Adipocyte (in vitro differentiated cells): ENCODE data around the gene LCT.
A peak's percentile ranks its signal among the peaks of the same experiment; 100 is the strongest.
"Not testable (repeated sequence)": the region's sequence is repeated elsewhere in the genome, so short reads cannot be mapped to it uniquely, and the experiment has no call there.

Experiments used
- DNase-seq: peaks from one replicate; pipeline ENCODE4 v3.0.0-alpha.2; 2015; ENCODE audit warnings: low read depth
- H3K27me3 ChIP-seq: replicated peaks from 2 replicates; pipeline ENCODE4 v1.7.0; 2013; ENCODE audit warnings: mild to moderate bottlenecking, low read length, moderate library complexity; ENCODE audit not compliant: control insufficient read depth, insufficient read depth
- H3K36me3 ChIP-seq: 2 replicates; pipeline ENCODE4 v1.7.0; 2013; ENCODE audit warnings: low read length, mild to moderate bottlenecking, moderate library complexity; ENCODE audit not compliant: control insufficient read depth, insufficient read depth, severe bottlenecking
- H3K4me1 ChIP-seq: 2 replicates; pipeline ENCODE4 v1.7.0; 2013; ENCODE audit warnings: mild to moderate bottlenecking, low read length, moderate library complexity; ENCODE audit not compliant: control insufficient read depth, insufficient read depth
- H3K4me3 ChIP-seq: 2 replicates; pipeline ENCODE4 v1.7.0; 2013; ENCODE audit warnings: mild to moderate bottlenecking, low read length, moderate library complexity
- H3K9ac ChIP-seq: 2 replicates; pipeline ENCODE4 v1.7.0; 2013; ENCODE audit warnings: mild to moderate bottlenecking, low read length, moderate library complexity
- H3K9me3 ChIP-seq: 2 replicates; pipeline ENCODE4 v1.7.0; 2013; ENCODE audit warnings: mild to moderate bottlenecking, low read length, moderate library complexity; ENCODE audit not compliant: control insufficient read depth

The LCT gene

DNA sequence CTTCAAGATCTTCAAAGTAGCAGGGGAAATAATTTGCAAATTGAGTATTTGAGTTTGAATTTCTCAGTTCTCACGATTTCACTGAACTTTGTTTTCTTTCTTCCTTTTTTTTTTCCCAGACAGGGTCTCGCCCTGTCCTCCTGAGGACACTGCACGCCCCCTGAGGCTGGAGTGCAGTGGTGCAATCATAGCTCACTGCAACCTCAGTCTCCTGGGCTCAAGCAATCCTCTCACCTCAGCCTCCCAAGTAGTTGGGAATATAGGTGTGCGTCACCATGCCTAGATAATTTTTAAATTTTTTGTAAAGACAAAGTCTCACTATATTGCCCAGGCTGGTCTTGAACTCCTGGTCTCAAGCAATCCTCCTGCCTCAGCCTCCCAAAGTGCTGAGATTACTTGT is 41.3 kb downstream of the LCT start:
- H3K9me3 ChIP-seq, H3K36me3 ChIP-seq, H3K4me3 ChIP-seq, H3K9ac ChIP-seq, H3K4me1 ChIP-seq, DNase-seq, H3K27me3 ChIP-seq: not testable (repeated sequence)

DNA sequence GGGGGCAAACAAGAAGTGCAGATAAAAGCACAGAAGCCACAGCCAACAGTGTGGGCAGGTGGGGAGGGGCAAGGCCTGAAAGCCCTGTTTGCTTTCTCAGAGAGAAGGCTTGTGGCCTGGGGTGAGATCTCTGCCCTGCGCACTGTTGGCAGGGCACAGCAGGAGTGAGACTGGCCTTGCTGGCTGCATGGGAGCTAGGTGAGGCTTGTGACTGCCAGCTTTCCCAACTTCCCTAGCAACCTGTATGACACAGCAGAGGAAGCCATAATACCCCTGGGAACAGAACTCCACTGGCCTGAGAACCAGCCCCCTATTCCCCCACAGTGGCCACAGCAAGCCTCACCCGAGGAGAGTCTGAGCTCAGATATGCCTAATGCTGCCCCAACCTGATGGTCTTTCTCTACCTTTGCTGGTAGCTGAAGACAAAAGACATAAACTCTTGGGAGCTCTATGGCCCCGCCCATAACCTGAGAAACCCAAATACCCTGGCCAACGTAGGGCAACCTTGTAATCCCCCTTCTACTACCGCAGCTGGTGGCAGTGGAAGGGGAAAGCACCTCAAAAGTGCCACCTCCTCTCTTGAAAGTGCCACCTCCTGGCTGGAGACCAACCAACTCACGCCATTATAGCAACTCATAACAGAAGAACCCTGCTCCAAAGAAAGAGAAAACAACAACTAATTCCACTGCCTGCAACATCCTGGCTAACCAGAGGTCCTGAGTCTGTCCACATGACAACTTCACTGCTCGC is 44.4 kb downstream of the LCT start:
- Histone ChIP-seq H3K36me3 (no peaks in the 10 kb centered on the region), H3K27me3 (no peaks in the 10 kb centered on the region), H3K4me1 (peaks cover 3% of the 10 kb centered on the region), H3K4me3 (no peak overlapping the region), H3K9me3 (no peaks in the 10 kb centered on the region), H3K9ac (no peak overlapping the region)
- DNase-seq: no peak

DNA sequence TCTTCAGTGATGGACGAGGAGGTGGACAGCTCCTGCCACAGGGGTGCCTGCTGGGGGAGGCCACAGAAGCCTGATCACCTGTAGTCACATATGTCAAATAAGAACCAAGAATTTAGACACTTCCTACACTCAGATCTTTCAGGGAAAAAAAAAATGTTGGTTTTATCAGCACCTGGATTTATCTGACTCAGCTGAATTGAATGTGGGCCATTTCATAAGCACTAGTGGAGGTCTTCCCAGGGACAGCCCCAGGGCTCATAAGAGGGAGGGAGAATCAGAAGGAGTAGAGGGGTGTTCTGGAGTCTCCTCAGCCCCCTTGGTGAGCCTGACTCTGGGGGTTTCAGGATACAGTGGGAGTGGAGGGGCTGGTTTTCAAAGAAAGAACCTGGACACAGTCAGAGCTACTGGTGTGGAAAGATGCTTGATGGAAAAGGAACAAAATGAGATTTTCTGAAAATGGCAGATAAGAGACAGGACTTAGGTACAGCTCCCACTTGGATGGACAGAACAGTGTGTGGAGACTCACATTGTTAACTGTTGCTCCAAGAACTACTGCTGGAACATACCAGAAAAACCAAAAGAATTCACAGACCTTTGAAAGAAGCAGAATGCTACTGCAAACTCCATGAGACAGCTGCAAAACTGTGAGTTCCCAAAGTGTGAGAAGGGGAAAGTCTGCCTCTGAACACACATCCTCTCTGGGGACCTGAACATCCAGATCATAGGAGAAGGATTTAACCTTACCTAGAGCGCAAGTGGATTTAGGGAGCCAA is 45.4 kb downstream of the LCT start:
- no peaks in the 10 kb centered on the region for H3K27me3 ChIP-seq
- H3K36me3 ChIP-seq: no peaks in the 10 kb centered on the region
- no peaks in the 10 kb centered on the region for H3K9me3 ChIP-seq
- H3K4me1 ChIP-seq: peaks cover 9% of the 10 kb centered on the region
- no peak overlapping the region for H3K4me3 ChIP-seq
- peak; percentile 34 for DNase-seq
- no peak overlapping the region for H3K9ac ChIP-seq

DNA sequence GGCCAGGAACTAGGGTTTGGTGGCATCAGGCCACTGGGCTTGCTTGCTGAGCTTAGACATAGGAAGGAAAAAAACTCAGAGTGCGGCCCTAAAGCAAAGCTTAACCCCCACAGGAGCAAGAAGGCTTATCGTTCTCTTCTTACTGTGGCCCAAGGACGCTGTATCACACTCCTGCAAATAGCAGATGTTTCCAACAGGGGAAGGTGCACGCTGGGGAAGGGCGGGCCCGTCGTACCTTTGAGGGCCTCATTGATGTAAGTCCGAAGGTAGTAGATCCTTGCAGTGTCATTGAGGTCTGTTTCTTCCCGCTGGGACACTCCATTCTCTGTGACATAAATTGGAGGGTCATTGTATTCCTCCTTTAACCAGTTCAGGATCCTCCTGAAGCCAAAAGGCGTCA is 46.6 kb downstream of the LCT start:
- H3K4me1 ChIP-seq: peaks cover 9% of the 10 kb centered on the region
- no peaks in the 10 kb centered on the region for H3K9me3 ChIP-seq
- H3K36me3 ChIP-seq: peaks cover 8% of the 10 kb centered on the region
- no peak overlapping the region for H3K9ac ChIP-seq
- H3K27me3 ChIP-seq: no peaks in the 10 kb centered on the region
- no peak overlapping the region for H3K4me3 ChIP-seq
- no peak for DNase-seq

GRCh38 chr2:135786823-135787222 is 50.2 kb downstream of the LCT start:
- Histone ChIP-seq H3K9ac (no peak overlapping the region), H3K4me3 (no peak overlapping the region), H3K9me3 (no peaks in the 10 kb centered on the region), H3K36me3 (peaks cover 44% of the 10 kb centered on the region), H3K4me1 (peaks cover 11% of the 10 kb centered on the region), H3K27me3 (no peaks in the 10 kb centered on the region)
- peak; percentile 87 for DNase-seq

DNA sequence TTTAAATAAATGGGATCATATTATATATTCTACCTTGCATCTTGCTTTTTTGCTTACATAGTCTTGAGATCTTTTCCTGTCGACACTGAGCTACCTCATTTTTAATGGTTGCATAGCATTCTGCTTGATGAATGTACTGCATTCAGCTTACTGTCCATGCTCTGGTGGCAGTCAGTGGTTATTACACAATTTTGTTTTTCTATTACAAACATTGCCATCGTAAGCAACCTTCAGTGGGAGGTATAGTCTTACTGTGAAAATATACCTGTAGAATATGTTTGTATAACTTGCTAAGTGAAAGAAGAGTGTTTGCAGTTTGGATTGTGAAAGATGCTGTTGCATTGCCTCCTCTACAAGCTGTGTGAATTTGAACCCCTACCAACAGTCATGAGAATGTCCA is 52.0 kb downstream of the LCT start:
- H3K4me3 ChIP-seq: no peak overlapping the region
- H3K27me3 ChIP-seq: no peaks in the 10 kb centered on the region
- peak; percentile 11 for DNase-seq
- H3K4me1 ChIP-seq: peaks cover 11% of the 10 kb centered on the region
- H3K9ac ChIP-seq: no peak overlapping the region
- no peaks in the 10 kb centered on the region for H3K9me3 ChIP-seq
- peaks cover 62% of the 10 kb centered on the region for H3K36me3 ChIP-seq

GRCh38 chr2:135783439-135783838 is 53.5 kb downstream of the LCT start:
- Histone ChIP-seq H3K27me3 (no peaks in the 10 kb centered on the region), H3K4me3 (no peak overlapping the region), H3K4me1 (peaks cover 11% of the 10 kb centered on the region), H3K9me3 (no peaks in the 10 kb centered on the region), H3K9ac (no peak overlapping the region), H3K36me3 (peaks cover 75% of the 10 kb centered on the region)
- no peak for DNase-seq

- DNase-seq: no peak
- H3K9me3 ChIP-seq: no peaks in the 10 kb centered on the region
- H3K4me1 ChIP-seq: peaks cover 6% of the 10 kb centered on the region
- no peak overlapping the region for H3K4me3 ChIP-seq
- peaks cover 84% of the 10 kb centered on the region for H3K36me3 ChIP-seq
- H3K27me3 ChIP-seq: no peaks in the 10 kb centered on the region
- H3K9ac ChIP-seq: no peak overlapping the region
Measured at GRCh38 chr2:135782231-135782630, 54.8 kb downstream of the LCT start.

- Histone ChIP-seq H3K4me1 (peaks cover 16% of the 10 kb centered on the region), H3K27me3 (no peaks in the 10 kb centered on the region), H3K9ac (no peak overlapping the region), H3K9me3 (no peaks in the 10 kb centered on the region), H3K36me3 (peaks cover 85% of the 10 kb centered on the region), H3K4me3 (no peak overlapping the region)
- DNase-seq: no peak
Measured at GRCh38 chr2:135776367-135776766, 60.6 kb downstream of the LCT start.

- H3K36me3 ChIP-seq: peaks cover 85% of the 10 kb centered on the region
- peak; percentile 62 for DNase-seq
- H3K27me3 ChIP-seq: no peaks in the 10 kb centered on the region
- H3K9ac ChIP-seq: no peak overlapping the region
- peaks cover 16% of the 10 kb centered on the region for H3K4me1 ChIP-seq
- H3K4me3 ChIP-seq: no peak overlapping the region
- no peaks in the 10 kb centered on the region for H3K9me3 ChIP-seq
Measured at GRCh38 chr2:135775420-135775819, 61.6 kb downstream of the LCT start.

- DNase-seq: peak; percentile 39
- H3K9ac ChIP-seq: no peak overlapping the region
- H3K9me3 ChIP-seq: no peaks in the 10 kb centered on the region
- no peaks in the 10 kb centered on the region for H3K27me3 ChIP-seq
- H3K4me1 ChIP-seq: peaks cover 16% of the 10 kb centered on the region
- H3K36me3 ChIP-seq: peaks cover 87% of the 10 kb centered on the region
- H3K4me3 ChIP-seq: no peak overlapping the region
Measured at GRCh38 chr2:135773917-135774316, 63.1 kb downstream of the LCT start.
